ENCODE data around the gene RNF152. TPM values are rescaled to one million over a fixed set of nuclear protein-coding genes. Genes with fewer than 3 reads are reported as not detected.

RNF152 gene
- total RNA-seq, 1 donor from 2014 or later, result 0.58 TPM

- TF ChIP-seq CTCF (conservative IDR thresholded peaks at IDR 0.05; ENCODE audit: low read depth, low read length), result no peak
Measured at GRCh38 chr18:61850756-61851155, 42.1 kb downstream of the RNF152 start.

GRCh38 chr18:61847164-61847791, 45.5 kb downstream of the RNF152 start:
- no peak for TF ChIP-seq CTCF (conservative IDR thresholded peaks at IDR 0.05; ENCODE audit: low read depth, low read length)
- no peak overlapping the region for H3K4me3 ChIP-seq (ENCODE audit: low read depth, low read length)
- DNase-seq (ENCODE audit: low read depth), result no peak

More at GRCh38 chr18:61850756-61851155, 42.1 kb downstream of the RNF152 start:
- no peak overlapping the region for H3K4me3 ChIP-seq (ENCODE audit: low read depth, low read length)
- no peak for DNase-seq (ENCODE audit: low read depth)

- no peak for TF ChIP-seq CTCF (conservative IDR thresholded peaks at IDR 0.05; ENCODE audit: low read depth, low read length)
- DNase-seq (ENCODE audit: low read depth), result no peak
- H3K4me3 ChIP-seq (ENCODE audit: low read depth, low read length), result no peak overlapping the region
Measured at GRCh38 chr18:61845197-61845596, 47.6 kb downstream of the RNF152 start.

- no peak for DNase-seq (ENCODE audit: low read depth)
- TF ChIP-seq CTCF (conservative IDR thresholded peaks at IDR 0.05; ENCODE audit: low read depth, low read length), result no peak
Measured at GRCh38 chr18:61844726-61845125, 48.1 kb downstream of the RNF152 start.

GRCh38 chr18:61842146-61842545, 50.7 kb downstream of the RNF152 start:
- H3K4me3 ChIP-seq (ENCODE audit: low read depth, low read length), result no peak overlapping the region
- TF ChIP-seq CTCF (conservative IDR thresholded peaks at IDR 0.05; ENCODE audit: low read depth, low read length), result no peak
- DNase-seq (ENCODE audit: low read depth), result no peak

More at GRCh38 chr18:61844726-61845125, 48.1 kb downstream of the RNF152 start:
- H3K4me3 ChIP-seq (ENCODE audit: low read depth, low read length), result no peak overlapping the region

GRCh38 chr18:61841706-61842105, 51.1 kb downstream of the RNF152 start:
- no peak for TF ChIP-seq CTCF (conservative IDR thresholded peaks at IDR 0.05; ENCODE audit: low read depth, low read length)
- no peak overlapping the region for H3K4me3 ChIP-seq (ENCODE audit: low read depth, low read length)
- no peak for DNase-seq (ENCODE audit: low read depth)

GRCh38 chr18:61840324-61840723, 52.5 kb downstream of the RNF152 start:
- H3K4me3 ChIP-seq (ENCODE audit: low read depth, low read length), result no peak overlapping the region
- no peak for TF ChIP-seq CTCF (conservative IDR thresholded peaks at IDR 0.05; ENCODE audit: low read depth, low read length)
- DNase-seq (ENCODE audit: low read depth), result no peak

Measured in epithelial cell of proximal tubule (primary cell).